Measurements from ENCODE around the gene EPHA7.

DNA sequence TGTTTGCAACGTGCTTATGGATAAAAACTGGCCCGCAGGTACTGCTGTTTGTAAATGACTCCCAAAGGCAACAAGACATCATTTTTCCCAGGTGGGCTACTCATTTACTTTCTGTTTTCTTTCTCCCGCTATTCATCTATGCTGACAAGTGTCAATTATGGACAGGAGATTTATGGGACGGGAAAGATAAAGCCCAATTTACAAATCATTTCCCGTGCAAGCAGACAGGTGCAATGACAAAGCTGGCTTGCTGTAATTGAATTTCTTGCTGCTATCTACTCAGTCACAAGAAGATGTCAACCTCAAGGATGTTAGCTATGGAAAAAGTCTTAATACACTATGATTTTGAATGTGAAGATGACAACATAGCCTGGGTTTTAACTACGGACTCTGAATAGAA lies 125.5 kb downstream of the EPHA7 start:
- TF ChIP-seq POLR2A (IDR thresholded peaks at IDR 0.05; ENCODE audit: low read depth, low read length): no peak
- TF ChIP-seq, protein P1, sequence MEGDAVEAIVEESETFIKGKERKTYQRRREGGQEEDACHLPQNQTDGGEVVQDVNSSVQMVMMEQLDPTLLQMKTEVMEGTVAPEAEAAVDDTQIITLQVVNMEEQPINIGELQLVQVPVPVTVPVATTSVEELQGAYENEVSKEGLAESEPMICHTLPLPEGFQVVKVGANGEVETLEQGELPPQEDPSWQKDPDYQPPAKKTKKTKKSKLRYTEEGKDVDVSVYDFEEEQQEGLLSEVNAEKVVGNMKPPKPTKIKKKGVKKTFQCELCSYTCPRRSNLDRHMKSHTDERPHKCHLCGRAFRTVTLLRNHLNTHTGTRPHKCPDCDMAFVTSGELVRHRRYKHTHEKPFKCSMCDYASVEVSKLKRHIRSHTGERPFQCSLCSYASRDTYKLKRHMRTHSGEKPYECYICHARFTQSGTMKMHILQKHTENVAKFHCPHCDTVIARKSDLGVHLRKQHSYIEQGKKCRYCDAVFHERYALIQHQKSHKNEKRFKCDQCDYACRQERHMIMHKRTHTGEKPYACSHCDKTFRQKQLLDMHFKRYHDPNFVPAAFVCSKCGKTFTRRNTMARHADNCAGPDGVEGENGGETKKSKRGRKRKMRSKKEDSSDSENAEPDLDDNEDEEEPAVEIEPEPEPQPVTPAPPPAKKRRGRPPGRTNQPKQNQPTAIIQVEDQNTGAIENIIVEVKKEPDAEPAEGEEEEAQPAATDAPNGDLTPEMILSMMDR (conservative IDR thresholded peaks at IDR 0.05; ENCODE audit: low read depth, low read length): no peak
- TF ChIP-seq RCOR1 (IDR thresholded peaks at IDR 0.05; ENCODE audit: insufficient replicate concordance, low read length): no peak
- no peak for TF ChIP-seq RFX5 (IDR thresholded peaks at IDR 0.05; ENCODE audit: low read depth, low read length)
- TF ChIP-seq SMC3 (IDR thresholded peaks at IDR 0.05; ENCODE audit: low read depth, low read length): no peak
- TF ChIP-seq CHD1 (IDR thresholded peaks at IDR 0.05; ENCODE audit: low read depth, low read length): no peak
- TF ChIP-seq CEBPB (IDR thresholded peaks at IDR 0.05; ENCODE audit: low read depth, low read length): no peak
- TF ChIP-seq MAFK (IDR thresholded peaks at IDR 0.05; ENCODE audit: low read depth, low read length): no peak
- no peak for TF ChIP-seq BHLHE40 (IDR thresholded peaks at IDR 0.05; ENCODE audit: low read depth, low read length)
- TF ChIP-seq MAZ (IDR thresholded peaks at IDR 0.05; ENCODE audit: borderline replicate concordance, low read depth, low read length): no peak
- TF ChIP-seq, protein P2, sequence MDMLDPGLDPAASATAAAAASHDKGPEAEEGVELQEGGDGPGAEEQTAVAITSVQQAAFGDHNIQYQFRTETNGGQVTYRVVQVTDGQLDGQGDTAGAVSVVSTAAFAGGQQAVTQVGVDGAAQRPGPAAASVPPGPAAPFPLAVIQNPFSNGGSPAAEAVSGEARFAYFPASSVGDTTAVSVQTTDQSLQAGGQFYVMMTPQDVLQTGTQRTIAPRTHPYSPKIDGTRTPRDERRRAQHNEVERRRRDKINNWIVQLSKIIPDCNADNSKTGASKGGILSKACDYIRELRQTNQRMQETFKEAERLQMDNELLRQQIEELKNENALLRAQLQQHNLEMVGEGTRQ (IDR thresholded peaks at IDR 0.05; ENCODE audit: low read depth, low read length): no peak
- TF ChIP-seq FOS (IDR thresholded peaks at IDR 0.05; ENCODE audit: low read depth, low read length): no peak
